HFFc6 (cell line): ENCODE measurements around the gene SCAP. TPM values are rescaled to one million over a fixed set of nuclear protein-coding genes. Genes with fewer than 3 reads are reported as not detected.

Experiments used
- DNase-seq: peaks from one replicate; pipeline ENCODE4 v3.0.0-alpha.2; 2018
- H3K27ac Mint-ChIP-seq: 2 replicates; pipeline ENCODE4 v1.8.0; 2020; ENCODE audit warnings: mild to moderate bottlenecking, mixed read lengths
- H3K27me3 Mint-ChIP-seq: 2 replicates; pipeline ENCODE4 v1.8.0; 2021; ENCODE audit warnings: mild to moderate bottlenecking, moderate library complexity, mixed read lengths; ENCODE audit not compliant: insufficient read depth
- H3K36me3 Mint-ChIP-seq: 2 replicates; pipeline ENCODE4 v1.8.0; 2021; ENCODE audit warnings: low read depth, mixed read lengths
- H3K4me1 Mint-ChIP-seq: 2 replicates; pipeline ENCODE4 v1.8.0; 2020; ENCODE audit warnings: low read depth, mixed read lengths
- H3K4me3 Mint-ChIP-seq: 2 replicates; pipeline ENCODE4 v1.8.0; 2020; ENCODE audit warnings: mild to moderate bottlenecking, moderate library complexity, mixed read lengths
- H3K9me3 Mint-ChIP-seq: 2 replicates; pipeline ENCODE4 v1.8.0; 2020; ENCODE audit warnings: mild to moderate bottlenecking, mixed read lengths
- total RNA-seq, 6 experiments: library from RNA; stranded (reverse); fragmentation: NEBNext Ultra II Directional; extraction: Animal tissue kit (Norgen Biotek cat#: 25700); gene quantifications; 2 replicates in 1 of 6; 3 replicates in 5 of 6; pipeline ENCODE4 v1.2.3, GENCODE V29; 2021
- TF ChIP-seq, protein P1 (sequence below): fragments of 200-600 bp; sonication (generic); IDR thresholded peaks from 2 replicates; pipeline ENCODE4 v1.5.0; 2021; ENCODE audit warnings: antibody characterized with exemption, mild to moderate bottlenecking

The SCAP gene
- total RNA-seq, 6 experiments from 2014 or later, result 48.3 to 63.3 (median 54.9) TPM

DNA sequence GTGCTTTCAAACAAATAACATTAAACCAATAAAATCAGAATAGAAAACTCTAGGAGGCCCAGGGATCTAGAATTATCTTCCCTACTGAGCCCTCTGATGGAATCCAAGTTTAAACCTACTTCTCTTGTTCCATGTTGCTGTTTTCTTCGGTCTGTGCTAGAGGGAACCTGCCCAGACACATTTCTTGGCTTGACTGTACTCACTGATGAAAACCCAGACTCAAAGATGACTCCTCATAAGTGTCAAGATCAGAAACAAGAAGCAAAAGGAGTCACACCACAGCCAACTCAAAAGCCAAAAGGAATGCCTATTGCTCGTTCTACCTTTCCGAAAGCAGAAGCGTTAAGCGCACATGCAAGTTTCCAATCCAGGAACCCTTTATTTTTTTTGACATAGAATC lies 31.6 kb downstream of the SCAP start:
- TF ChIP-seq, protein P1, sequence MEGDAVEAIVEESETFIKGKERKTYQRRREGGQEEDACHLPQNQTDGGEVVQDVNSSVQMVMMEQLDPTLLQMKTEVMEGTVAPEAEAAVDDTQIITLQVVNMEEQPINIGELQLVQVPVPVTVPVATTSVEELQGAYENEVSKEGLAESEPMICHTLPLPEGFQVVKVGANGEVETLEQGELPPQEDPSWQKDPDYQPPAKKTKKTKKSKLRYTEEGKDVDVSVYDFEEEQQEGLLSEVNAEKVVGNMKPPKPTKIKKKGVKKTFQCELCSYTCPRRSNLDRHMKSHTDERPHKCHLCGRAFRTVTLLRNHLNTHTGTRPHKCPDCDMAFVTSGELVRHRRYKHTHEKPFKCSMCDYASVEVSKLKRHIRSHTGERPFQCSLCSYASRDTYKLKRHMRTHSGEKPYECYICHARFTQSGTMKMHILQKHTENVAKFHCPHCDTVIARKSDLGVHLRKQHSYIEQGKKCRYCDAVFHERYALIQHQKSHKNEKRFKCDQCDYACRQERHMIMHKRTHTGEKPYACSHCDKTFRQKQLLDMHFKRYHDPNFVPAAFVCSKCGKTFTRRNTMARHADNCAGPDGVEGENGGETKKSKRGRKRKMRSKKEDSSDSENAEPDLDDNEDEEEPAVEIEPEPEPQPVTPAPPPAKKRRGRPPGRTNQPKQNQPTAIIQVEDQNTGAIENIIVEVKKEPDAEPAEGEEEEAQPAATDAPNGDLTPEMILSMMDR, result no peak
- peaks cover 4% of the 10 kb centered on the region; the same call in 1 of the 2 replicates for H3K9me3 Mint-ChIP-seq
- no peaks in the 10 kb centered on the region; the same call in none of the 2 replicates for H3K27me3 Mint-ChIP-seq
- H3K4me1 Mint-ChIP-seq, result peaks cover 21% of the 10 kb centered on the region
- DNase-seq, result no peak
- H3K4me3 Mint-ChIP-seq, result peak overlapping the region; percentile 29; the same call in 1 of the 2 replicates
- H3K36me3 Mint-ChIP-seq, result peaks cover 9% of the 10 kb centered on the region
- peak overlapping the region; percentile 82 for H3K27ac Mint-ChIP-seq

DNA sequence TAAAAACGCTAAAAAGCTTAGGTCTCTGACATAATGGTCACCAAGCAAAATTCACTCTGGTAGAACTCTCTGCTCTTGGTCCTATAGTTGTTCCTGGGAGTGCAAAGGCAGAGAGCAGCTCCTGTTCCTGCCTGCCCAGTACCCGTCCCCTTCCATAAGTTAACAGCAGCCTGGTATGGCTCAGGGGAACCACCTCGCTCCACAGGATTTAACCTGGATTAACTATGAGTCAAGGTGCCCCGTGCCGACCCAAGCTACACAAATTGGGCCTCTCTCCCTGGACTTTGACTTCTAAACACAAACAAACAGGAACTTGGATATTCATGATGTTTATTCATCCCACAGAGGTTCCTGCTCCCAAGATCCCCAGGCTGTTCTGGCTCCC lies 32.1 kb downstream of the SCAP start:
- peaks cover 21% of the 10 kb centered on the region for H3K4me1 Mint-ChIP-seq
- peaks cover 4% of the 10 kb centered on the region; the same call in 1 of the 2 replicates for H3K9me3 Mint-ChIP-seq
- no peak for DNase-seq
- TF ChIP-seq, protein P1, result no peak
- no peaks in the 10 kb centered on the region; the same call in none of the 2 replicates for H3K27me3 Mint-ChIP-seq
- peaks cover 7% of the 10 kb centered on the region for H3K36me3 Mint-ChIP-seq
- peak overlapping the region; percentile 29; the same call in 1 of the 2 replicates for H3K4me3 Mint-ChIP-seq
- peak overlapping the region; percentile 82 for H3K27ac Mint-ChIP-seq

DNA sequence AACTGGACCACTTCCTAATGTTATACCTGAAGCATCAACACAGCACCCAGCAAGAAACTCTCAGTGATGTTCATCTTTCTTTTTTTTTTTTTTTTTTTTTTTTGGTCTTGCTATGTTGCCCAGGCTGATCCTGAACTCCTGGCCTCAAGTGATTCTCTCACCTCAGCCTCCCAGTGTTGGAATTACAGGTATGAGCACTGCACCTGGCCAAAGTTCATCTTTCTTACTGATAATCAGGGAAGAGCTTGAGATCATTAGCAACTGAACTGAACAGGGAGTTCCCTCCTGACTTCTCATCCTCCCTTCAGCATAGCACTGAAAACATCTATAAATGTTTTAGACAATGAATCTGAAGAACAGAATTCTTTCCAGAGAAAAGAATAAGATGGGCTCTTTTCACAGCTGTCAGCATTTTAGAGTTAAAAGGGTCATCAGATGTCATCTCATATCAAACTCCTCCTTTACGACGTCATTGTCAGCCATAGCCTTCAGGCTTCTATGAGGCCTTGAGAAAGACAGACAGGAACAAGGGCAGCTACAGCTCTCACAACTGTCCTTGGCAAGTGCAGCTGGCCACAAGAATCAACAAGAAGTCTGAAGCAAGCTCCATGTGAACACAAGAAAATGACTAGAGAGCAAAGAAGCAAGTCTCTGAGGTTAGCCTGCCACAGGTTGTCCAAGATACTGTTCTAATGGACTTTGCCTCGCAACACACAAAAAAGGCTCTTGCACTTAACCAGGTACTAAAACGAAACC lies 33.8 kb downstream of the SCAP start:
- DNase-seq, result no peak

DNA sequence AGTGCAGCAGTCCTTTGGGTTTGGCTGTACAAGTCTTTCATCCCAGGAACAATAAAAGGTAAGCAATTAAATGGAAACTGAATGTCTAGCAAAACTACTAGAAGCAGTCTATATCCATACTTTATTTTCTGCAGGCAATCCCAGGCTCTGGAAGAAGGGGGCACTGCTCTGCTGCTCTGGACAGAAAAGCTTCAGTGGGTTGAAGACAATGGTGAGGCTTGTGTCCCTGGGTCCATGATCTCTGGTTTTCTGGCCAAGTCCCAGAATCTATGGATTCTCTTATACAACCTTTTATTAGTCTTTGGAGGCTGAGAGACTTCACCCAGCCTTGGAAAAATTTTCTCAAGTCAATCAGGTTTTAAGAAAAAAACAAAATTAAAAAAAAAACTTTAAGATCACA lies 35.6 kb downstream of the SCAP start:
- Mint-ChIP-seq H3K27me3 (no peaks in the 10 kb centered on the region; the same call in none of the 2 replicates), H3K4me1 (peaks cover 21% of the 10 kb centered on the region), H3K4me3 (no peak overlapping the region), H3K9me3 (no peaks in the 10 kb centered on the region), H3K27ac (no peak overlapping the region), H3K36me3 (no peaks in the 10 kb centered on the region)
- DNase-seq, result no peak
- TF ChIP-seq, protein P1, result peak; percentile 45

More for the DNA sequence above, 33.8 kb downstream of the SCAP start:
- no peak overlapping the region for H3K4me3 Mint-ChIP-seq
- no peaks in the 10 kb centered on the region for H3K36me3 Mint-ChIP-seq
- no peaks in the 10 kb centered on the region for H3K9me3 Mint-ChIP-seq
- TF ChIP-seq, protein P1, result no peak
- H3K27me3 Mint-ChIP-seq, result no peaks in the 10 kb centered on the region; the same call in none of the 2 replicates
- H3K4me1 Mint-ChIP-seq, result peaks cover 21% of the 10 kb centered on the region
- no peak overlapping the region for H3K27ac Mint-ChIP-seq

DNA sequence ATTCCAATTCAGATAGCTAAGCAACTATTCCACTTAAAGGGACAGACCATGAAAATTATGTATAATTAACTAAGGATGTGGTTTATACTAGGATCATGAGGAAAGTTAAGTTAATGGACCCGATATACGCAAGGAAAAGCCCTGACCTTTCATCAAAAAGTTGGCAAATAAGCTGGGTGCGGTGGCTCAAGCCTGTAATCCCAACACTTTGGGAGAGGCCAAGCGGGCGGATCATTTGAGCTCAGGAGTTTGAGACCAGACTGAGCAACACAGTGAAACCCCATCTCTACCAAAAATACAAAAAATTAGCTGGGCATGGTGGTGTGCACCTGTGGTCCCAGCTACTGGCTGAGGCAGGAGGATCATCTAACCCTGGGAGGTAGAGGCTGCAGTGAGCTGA lies 39.6 kb downstream of the SCAP start:
- DNase-seq, result no peak
- H3K36me3 Mint-ChIP-seq, result peaks cover 8% of the 10 kb centered on the region
- no peaks in the 10 kb centered on the region for H3K4me1 Mint-ChIP-seq
- H3K27ac Mint-ChIP-seq, result no peak overlapping the region
- TF ChIP-seq, protein P1, result no peak
- H3K27me3 Mint-ChIP-seq, result no peaks in the 10 kb centered on the region; the same call in 1 of the 2 replicates
- no peak overlapping the region for H3K4me3 Mint-ChIP-seq
- no peaks in the 10 kb centered on the region for H3K9me3 Mint-ChIP-seq
